ENCODE measurements around the gene FLT3.

DNA sequence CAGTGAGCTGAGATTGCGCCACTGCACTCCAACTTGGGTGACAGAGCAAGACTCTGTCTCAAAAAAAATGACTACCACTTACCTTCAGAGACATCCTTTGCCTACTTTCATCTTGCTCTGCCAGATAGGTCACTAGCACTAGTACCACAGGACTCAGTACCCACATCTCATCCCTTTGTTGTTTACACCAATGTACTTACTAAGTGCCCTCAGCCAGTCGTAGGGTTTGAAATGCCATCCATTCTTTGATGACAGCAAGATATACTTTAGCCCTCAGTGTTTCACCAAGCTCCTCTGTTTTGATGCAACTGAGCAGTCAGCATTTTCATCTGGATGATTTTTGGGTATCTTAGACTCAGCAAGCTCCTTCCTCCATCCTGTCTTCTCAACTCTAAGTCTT, 118.0 kb downstream of the FLT3 start:
- TF ChIP-seq, protein P1, sequence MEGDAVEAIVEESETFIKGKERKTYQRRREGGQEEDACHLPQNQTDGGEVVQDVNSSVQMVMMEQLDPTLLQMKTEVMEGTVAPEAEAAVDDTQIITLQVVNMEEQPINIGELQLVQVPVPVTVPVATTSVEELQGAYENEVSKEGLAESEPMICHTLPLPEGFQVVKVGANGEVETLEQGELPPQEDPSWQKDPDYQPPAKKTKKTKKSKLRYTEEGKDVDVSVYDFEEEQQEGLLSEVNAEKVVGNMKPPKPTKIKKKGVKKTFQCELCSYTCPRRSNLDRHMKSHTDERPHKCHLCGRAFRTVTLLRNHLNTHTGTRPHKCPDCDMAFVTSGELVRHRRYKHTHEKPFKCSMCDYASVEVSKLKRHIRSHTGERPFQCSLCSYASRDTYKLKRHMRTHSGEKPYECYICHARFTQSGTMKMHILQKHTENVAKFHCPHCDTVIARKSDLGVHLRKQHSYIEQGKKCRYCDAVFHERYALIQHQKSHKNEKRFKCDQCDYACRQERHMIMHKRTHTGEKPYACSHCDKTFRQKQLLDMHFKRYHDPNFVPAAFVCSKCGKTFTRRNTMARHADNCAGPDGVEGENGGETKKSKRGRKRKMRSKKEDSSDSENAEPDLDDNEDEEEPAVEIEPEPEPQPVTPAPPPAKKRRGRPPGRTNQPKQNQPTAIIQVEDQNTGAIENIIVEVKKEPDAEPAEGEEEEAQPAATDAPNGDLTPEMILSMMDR (IDR thresholded peaks at IDR 0.05; ENCODE audit: insufficient read depth, low read length, poor library complexity, severe bottlenecking): no peak
- no peak for TF ChIP-seq EZH2phosphoT487 (conservative IDR thresholded peaks at IDR 0.05; ENCODE audit: low read length)
